H9 (cell line): Measurements from ENCODE around the gene CA7. TPM values are rescaled to one million over a fixed set of nuclear protein-coding genes. Genes with fewer than 3 reads are reported as not detected.

Experiments used
- DNase-seq: peaks from one replicate; pipeline ENCODE4 v3.0.0-alpha.2; 2017
- H2AFZ ChIP-seq: one replicate; pipeline ENCODE4 v1.6.1; 2013; ENCODE audit warnings: mild to moderate bottlenecking, low read length, control low read depth, moderate library complexity
- H2AK5ac ChIP-seq: 2 replicates; pipeline ENCODE4 v1.6.1; 2013; ENCODE audit warnings: low read length, control low read depth, mixed read lengths; ENCODE audit not compliant: insufficient read length
- H2BK120ac ChIP-seq: one replicate; pipeline ENCODE4 v1.6.1; 2013; ENCODE audit warnings: low read depth, mild to moderate bottlenecking, low read length, control low read depth, inconsistent platforms; ENCODE audit not compliant: poor library complexity, severe bottlenecking
- H2BK12ac ChIP-seq: 2 replicates; pipeline ENCODE4 v1.6.1; 2013; ENCODE audit warnings: low read length, control low read depth, mixed read lengths, low read depth; ENCODE audit not compliant: insufficient read length
- H2BK15ac ChIP-seq: 2 replicates; pipeline ENCODE4 v1.6.1; 2013; ENCODE audit warnings: low read depth, low read length, control low read depth
- H2BK20ac ChIP-seq: one replicate; pipeline ENCODE4 v1.6.1; 2013; ENCODE audit warnings: low read depth, mild to moderate bottlenecking, low read length, control low read depth, inconsistent platforms; ENCODE audit not compliant: poor library complexity, severe bottlenecking
- H2BK5ac ChIP-seq: 2 replicates; pipeline ENCODE4 v1.6.1; 2013; ENCODE audit warnings: low read length, control low read depth, mixed read lengths; ENCODE audit not compliant: insufficient read length
- H3K14ac ChIP-seq: 2 replicates; pipeline ENCODE4 v1.6.1; 2013; ENCODE audit warnings: low read length, control low read depth; ENCODE audit not compliant: insufficient read depth
- H3K18ac ChIP-seq: 2 replicates; pipeline ENCODE4 v1.6.1; 2013; ENCODE audit warnings: low read depth, mild to moderate bottlenecking, mixed read lengths, low read length, control low read depth; ENCODE audit not compliant: insufficient read length
- H3K23ac ChIP-seq: 2 replicates; pipeline ENCODE4 v1.6.1; 2013; ENCODE audit warnings: low read length, control low read depth, mixed read lengths, low read depth; ENCODE audit not compliant: insufficient read length
- H3K23me2 ChIP-seq: 2 replicates; pipeline ENCODE4 v1.6.1; 2013; ENCODE audit warnings: low read depth, mild to moderate bottlenecking, mixed read lengths, low read length, control low read depth; ENCODE audit not compliant: insufficient read length, poor library complexity, severe bottlenecking
- H3K27ac ChIP-seq: 2 replicates; pipeline ENCODE4 v1.5.1; 2013; ENCODE audit warnings: low read length, control low read depth, mixed read lengths, low read depth; ENCODE audit not compliant: insufficient read length
- H3K27me3 ChIP-seq: 2 replicates; pipeline ENCODE4 v1.6.1; 2013; ENCODE audit warnings: low read length, control low read depth, inconsistent platforms; ENCODE audit not compliant: insufficient read depth
- H3K4ac ChIP-seq: 2 replicates; pipeline ENCODE4 v1.6.1; 2013; ENCODE audit warnings: low read depth, mild to moderate bottlenecking, control low read depth, inconsistent platforms, low read length, moderate library complexity
- H3K4me1 ChIP-seq: 2 replicates; pipeline ENCODE4 v1.6.1; 2013; ENCODE audit warnings: low read length, control low read depth, inconsistent platforms; ENCODE audit not compliant: insufficient read depth
- H3K4me2 ChIP-seq: 2 replicates; pipeline ENCODE4 v1.6.1; 2013; ENCODE audit warnings: low read length, control low read depth, mixed read lengths; ENCODE audit not compliant: insufficient read length, insufficient read depth
- H3K56ac ChIP-seq: 2 replicates; pipeline ENCODE4 v1.6.1; 2013; ENCODE audit warnings: low read depth, mild to moderate bottlenecking, mixed read lengths, low read length, control low read depth; ENCODE audit not compliant: insufficient read length
- H3K79me1 ChIP-seq: 2 replicates; pipeline ENCODE4 v1.6.1; 2013; ENCODE audit warnings: low read depth, mild to moderate bottlenecking, moderate library complexity, low read length, control low read depth, inconsistent platforms; ENCODE audit not compliant: insufficient read depth, poor library complexity, severe bottlenecking
- H3K79me2 ChIP-seq: 2 replicates; pipeline ENCODE4 v1.6.1; 2013; ENCODE audit warnings: low read length, control low read depth, inconsistent platforms; ENCODE audit not compliant: insufficient read depth
- H3K9ac ChIP-seq: 2 replicates; pipeline ENCODE4 v1.6.1; 2013; ENCODE audit warnings: low read length, control low read depth, mixed read lengths; ENCODE audit not compliant: insufficient read length; ENCODE audit errors: extremely low read depth
- H3K9me3 ChIP-seq: one replicate; pipeline ENCODE4 v1.6.1; 2013; ENCODE audit warnings: low read depth, low read length, inconsistent platforms; ENCODE audit not compliant: control insufficient read depth
- H3T11ph ChIP-seq: one replicate; pipeline ENCODE4 v1.6.1; 2013; ENCODE audit warnings: mild to moderate bottlenecking, low read length, control low read depth, inconsistent platforms
- H4K20me1 ChIP-seq: one replicate; pipeline ENCODE4 v1.6.1; 2013; ENCODE audit not compliant: control insufficient read depth, insufficient read length, insufficient read depth
- H4K5ac ChIP-seq: 2 replicates; pipeline ENCODE4 v1.6.1; 2013; ENCODE audit warnings: low read depth, mild to moderate bottlenecking, mixed read lengths, low read length, control low read depth; ENCODE audit not compliant: insufficient read length
- H4K8ac ChIP-seq: replicated peaks from 2 replicates; pipeline ENCODE4 v1.6.1; 2013; ENCODE audit warnings: low read length, control low read depth, mixed read lengths, low read depth; ENCODE audit not compliant: insufficient read length
- H4K91ac ChIP-seq: 2 replicates; pipeline ENCODE4 v1.6.1; 2013; ENCODE audit warnings: low read depth, mild to moderate bottlenecking, moderate library complexity, mixed read lengths, low read length, control low read depth; ENCODE audit not compliant: insufficient read length
- H3K27ac Mint-ChIP-seq, 3 experiments: 2 replicates in 2 of 3; 3 replicates in 1 of 3; pipeline ENCODE4 v1.8.0; 2020 to 2021; ENCODE audit warnings: mixed read lengths in 3 of 3, mild to moderate bottlenecking in 1 of 3, moderate library complexity in 1 of 3
- H3K27me3 Mint-ChIP-seq: 2 replicates; pipeline ENCODE4 v1.8.0; 2021; ENCODE audit warnings: low read depth, mild to moderate bottlenecking, moderate library complexity, mixed read lengths
- H3K36me3 Mint-ChIP-seq, 3 experiments: 2 replicates in 2 of 3; 3 replicates in 1 of 3; pipeline ENCODE4 v1.8.0; 2020 to 2021; ENCODE audit warnings: low read depth in 3 of 3, mixed read lengths in 3 of 3; ENCODE audit not compliant: insufficient read depth in 1 of 3
- H3K4me1 Mint-ChIP-seq, 2 experiments: 2 replicates each; pipeline ENCODE4 v1.8.0; 2020; ENCODE audit warnings: mixed read lengths in 2 of 2
- H3K4me3 Mint-ChIP-seq, 2 experiments: 2 replicates in 1 of 2; 3 replicates in 1 of 2; pipeline ENCODE4 v1.8.0; 2020 to 2021; ENCODE audit warnings: mild to moderate bottlenecking in 2 of 2, mixed read lengths in 2 of 2, moderate library complexity in 1 of 2
- H3K9me3 Mint-ChIP-seq, 2 experiments: 2 replicates in 1 of 2; 3 replicates in 1 of 2; pipeline ENCODE4 v1.8.0; 2020; ENCODE audit warnings: mild to moderate bottlenecking in 2 of 2, mixed read lengths in 2 of 2, moderate library complexity in 1 of 2
- WGBS: extraction: QIAGEN DNeasy Blood & Tissue Kit; methylation state at CpG from one replicate; pipeline ENCODE4 v1.1.7; 2013; ENCODE audit warnings: missing lambda C conversion rate, low lambda C conversion rate, mixed read lengths; ENCODE audit not compliant: insufficient read length; ENCODE audit errors: extremely low coverage; 5-methylcytosine and 5-hydroxymethylcytosine counted together
- total RNA-seq: library from RNA; stranded (reverse); gene quantifications from 2 replicates; pipeline ENCODE4 v1.2.1, GENCODE V29; 2021
- TF ChIP-seq, protein P1 (sequence below): fragments of 200-600 bp; sonication (generic); conservative IDR thresholded peaks from 3 replicates; pipeline ENCODE4 v1.8.0; 2021; ENCODE audit warnings: antibody characterized with exemption, mild to moderate bottlenecking

CA7 gene
- total RNA-seq, 1 experiment from 2014 or later = 0.81 TPM

DNA sequence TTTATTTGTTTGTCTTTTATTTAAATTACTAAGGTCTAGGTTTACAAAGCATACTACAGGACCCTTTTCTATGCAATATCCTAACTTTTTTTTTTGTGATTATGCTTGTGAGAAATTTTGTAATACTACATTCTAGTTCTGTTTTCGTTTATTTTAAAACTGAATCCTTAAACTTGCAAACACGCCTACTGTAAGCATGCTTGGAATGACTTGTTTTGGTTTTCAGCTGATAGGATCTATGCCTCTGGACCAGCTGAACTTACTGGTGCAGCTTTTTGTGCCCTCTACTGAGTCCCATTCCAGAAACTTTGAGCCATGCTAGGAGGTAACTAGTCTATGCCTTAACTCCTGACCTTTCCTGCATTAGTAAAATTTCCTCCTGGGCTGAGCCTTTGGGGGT, 42.1 kb downstream of the CA7 start:
- H3K4ac ChIP-seq = no peak overlapping the region
- no peak overlapping the region for H2BK15ac ChIP-seq
- Mint-ChIP-seq H3K4me1 (peaks cover 6 to 7% of the 10 kb centered on the region in 2 experiments; a peak in 2 of 4 replicates), H3K4me3 (no peak overlapping the region), H3K27ac (peak overlapping the region in 1 of 3 experiments; percentile 32; a peak in 1 of 7 replicates), H3K27me3 (no peaks in the 10 kb centered on the region), H3K9me3 (no peaks in the 10 kb centered on the region), H3K36me3 (peaks cover 15 to 49% (median 38%) of the 10 kb centered on the region in 3 experiments; a peak in 6 of 7 replicates)
- H3K9ac ChIP-seq = no peak overlapping the region
- H2BK20ac ChIP-seq = no peak overlapping the region
- no peak overlapping the region for H4K5ac ChIP-seq
- no peak overlapping the region for H3K27ac ChIP-seq
- H3T11ph ChIP-seq = no peak overlapping the region
- no peak overlapping the region for H3K14ac ChIP-seq
- no peak overlapping the region for H3K18ac ChIP-seq
- no peak overlapping the region for H2AFZ ChIP-seq
- H3K27me3 ChIP-seq = no peaks in the 10 kb centered on the region
- TF ChIP-seq, protein P1, sequence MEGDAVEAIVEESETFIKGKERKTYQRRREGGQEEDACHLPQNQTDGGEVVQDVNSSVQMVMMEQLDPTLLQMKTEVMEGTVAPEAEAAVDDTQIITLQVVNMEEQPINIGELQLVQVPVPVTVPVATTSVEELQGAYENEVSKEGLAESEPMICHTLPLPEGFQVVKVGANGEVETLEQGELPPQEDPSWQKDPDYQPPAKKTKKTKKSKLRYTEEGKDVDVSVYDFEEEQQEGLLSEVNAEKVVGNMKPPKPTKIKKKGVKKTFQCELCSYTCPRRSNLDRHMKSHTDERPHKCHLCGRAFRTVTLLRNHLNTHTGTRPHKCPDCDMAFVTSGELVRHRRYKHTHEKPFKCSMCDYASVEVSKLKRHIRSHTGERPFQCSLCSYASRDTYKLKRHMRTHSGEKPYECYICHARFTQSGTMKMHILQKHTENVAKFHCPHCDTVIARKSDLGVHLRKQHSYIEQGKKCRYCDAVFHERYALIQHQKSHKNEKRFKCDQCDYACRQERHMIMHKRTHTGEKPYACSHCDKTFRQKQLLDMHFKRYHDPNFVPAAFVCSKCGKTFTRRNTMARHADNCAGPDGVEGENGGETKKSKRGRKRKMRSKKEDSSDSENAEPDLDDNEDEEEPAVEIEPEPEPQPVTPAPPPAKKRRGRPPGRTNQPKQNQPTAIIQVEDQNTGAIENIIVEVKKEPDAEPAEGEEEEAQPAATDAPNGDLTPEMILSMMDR = no peak
- H3K23ac ChIP-seq = no peak overlapping the region
- no peaks in the 10 kb centered on the region for H3K9me3 ChIP-seq
- DNase-seq = no peak
- H3K79me1 ChIP-seq = peaks cover 2% of the 10 kb centered on the region
- no peak overlapping the region for H3K56ac ChIP-seq
- H4K8ac ChIP-seq = no peak overlapping the region
- no CpG with 5 or more reads among the region's 2 CpGs for WGBS
- H2BK5ac ChIP-seq = no peak overlapping the region
- no peaks in the 10 kb centered on the region for H4K20me1 ChIP-seq
- H2AK5ac ChIP-seq = no peak overlapping the region
- no peak overlapping the region for H2BK12ac ChIP-seq
- no peak overlapping the region for H2BK120ac ChIP-seq
- H3K23me2 ChIP-seq = no peaks in the 10 kb centered on the region
- H3K79me2 ChIP-seq = peaks cover 5% of the 10 kb centered on the region; the same call in 1 of the 2 replicates
- no peak overlapping the region for H3K4me2 ChIP-seq
- no peak overlapping the region for H4K91ac ChIP-seq
- no peaks in the 10 kb centered on the region for H3K4me1 ChIP-seq
